ENCODE results near the gene ZNF789.
A peak's percentile ranks its signal among the peaks of the same experiment; 100 is the strongest.
"Not testable (repeated sequence)": the region's sequence is repeated elsewhere in the genome, so short reads cannot be mapped to it uniquely, and the experiment has no call there.

The ZNF789 gene

DNA sequence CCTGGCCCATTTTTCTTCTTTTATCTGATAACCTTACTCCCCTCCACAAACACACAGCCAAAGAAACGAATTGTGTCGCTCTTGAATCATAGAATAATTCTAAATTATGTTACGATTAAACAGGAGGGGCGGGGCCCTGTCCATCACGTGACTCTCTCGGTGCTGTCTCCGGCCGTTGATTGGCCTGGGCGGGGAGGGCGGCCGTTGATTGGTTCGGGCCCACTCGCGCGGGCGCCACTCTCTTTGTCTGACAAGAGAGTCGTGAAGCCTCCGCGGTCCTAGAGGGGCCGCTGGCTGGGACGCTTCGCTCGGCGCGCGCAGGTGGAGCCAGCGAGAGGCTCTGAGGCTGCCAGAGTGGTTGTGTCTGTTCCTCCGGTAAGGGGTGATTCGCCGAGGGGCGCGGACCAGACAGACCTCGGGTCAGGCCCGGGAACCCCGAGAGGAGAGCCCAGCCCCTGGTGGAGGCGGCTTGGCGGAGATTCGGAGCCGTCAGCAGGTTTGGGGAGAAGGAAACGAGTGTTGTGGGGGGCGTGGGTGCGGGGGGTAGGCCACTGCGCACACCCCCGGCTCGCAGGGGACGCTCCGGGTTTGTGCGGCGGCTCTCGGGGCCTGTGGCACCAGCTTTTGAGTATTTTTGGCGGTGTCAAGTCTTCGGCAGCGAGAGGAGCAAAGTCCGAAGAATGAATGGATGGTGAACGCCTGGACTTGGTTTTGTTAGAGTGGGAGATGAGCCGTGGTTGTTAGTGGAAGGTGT lies at the start of gene ZNF789:
TSS of gene ZNF789 (plus strand) at position 330 of the 754 bp plus-strand sequence. CDS start 3,567 bp downstream, outside the sequence.
- DNase-seq (ENCODE audit: low spot score) = peak; percentile 100
- peak; percentile 87 for FAIRE-seq

DNA sequence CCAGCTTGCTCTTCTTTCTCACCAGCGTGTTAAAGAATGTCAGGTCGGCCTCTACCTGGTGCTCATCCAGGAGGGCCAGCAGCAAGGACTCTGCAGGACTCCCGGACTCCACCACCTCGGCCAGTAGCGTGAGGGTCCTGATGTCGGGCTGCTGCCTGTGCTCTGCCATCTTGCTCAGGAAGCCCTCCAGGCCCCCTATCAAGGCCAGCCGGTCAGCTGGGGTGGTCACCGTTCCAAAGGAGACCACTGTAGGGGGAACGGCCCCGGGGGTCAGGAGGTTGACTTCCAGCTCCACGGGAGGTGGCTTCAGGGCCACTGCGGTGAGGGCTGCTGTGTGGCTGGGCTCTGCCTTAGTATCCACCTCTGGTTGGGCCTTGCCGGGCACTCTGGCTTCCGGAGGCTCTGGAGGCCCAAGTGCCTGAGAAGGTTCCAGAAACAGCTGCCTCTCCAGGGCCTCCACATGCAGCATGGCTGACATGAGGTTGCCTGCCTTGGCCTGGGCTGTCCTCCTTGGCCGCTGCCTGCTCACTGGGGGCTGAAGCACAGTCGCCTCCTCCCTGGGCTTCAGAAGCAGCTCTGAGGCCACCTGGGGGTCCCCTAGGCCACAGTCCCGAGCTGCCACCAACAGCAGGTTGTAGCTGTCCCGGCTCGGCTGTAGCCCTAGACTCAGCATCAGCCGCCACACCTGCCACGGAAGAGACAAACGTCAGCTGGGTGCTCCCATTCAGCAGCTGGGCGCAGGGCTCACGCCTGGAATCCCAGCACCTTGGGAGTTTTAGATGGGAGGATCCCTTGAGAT lies 47.6 kb upstream of the ZNF789 start:
- FAIRE-seq = no peak
- no peak for DNase-seq (ENCODE audit: low spot score)

DNA sequence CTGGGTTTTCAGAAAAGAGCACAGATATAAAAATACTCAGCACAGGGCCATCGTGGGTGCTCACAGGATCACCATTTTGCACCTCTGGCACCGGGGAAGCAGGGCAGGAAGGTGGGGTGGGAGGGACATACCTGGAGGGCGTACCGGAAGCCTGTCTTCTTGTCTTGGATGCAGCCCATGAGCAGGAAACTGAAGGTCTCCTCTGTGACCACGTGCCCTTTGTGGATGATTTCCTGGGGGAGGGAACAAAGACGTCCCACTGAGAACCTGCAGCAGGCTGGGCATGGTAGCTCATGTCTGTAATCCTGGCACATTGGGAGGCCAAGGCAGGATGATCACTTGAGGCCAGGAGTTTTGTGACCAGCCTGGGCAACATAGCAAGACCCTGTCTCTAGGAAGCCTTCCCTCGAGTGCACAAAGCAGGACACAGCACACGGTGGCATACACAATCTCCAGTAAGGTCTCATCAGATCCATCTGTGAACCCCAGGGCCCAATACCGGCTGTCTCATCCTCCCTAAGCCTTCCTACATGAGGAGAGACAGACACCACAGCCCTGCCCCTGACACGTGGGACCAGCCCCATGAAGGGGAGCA lies 43.6 kb upstream of the ZNF789 start:
- DNase-seq (ENCODE audit: low spot score) (no peak), FAIRE-seq (peak; percentile 44)

DNA sequence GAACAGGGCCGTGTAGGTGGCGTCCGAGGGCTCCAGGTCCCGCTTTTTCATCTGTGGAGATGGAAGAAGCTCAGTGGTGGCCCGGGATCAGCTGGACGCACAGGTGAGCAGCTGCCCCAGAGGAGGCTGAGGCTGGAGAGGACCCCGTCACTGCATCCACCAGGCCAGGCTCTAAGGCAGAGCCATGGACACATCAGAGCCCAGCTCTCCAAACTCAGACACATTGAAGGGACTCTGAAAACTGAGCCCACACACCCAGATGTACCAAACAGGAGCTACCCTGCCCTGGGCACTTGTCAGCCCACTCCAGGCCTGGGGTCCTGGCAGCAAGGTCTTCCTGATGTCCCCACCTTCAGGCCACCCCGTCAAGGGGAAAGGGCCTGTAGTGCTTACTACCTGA lies 42.9 kb upstream of the ZNF789 start:
- no peak for FAIRE-seq

DNA sequence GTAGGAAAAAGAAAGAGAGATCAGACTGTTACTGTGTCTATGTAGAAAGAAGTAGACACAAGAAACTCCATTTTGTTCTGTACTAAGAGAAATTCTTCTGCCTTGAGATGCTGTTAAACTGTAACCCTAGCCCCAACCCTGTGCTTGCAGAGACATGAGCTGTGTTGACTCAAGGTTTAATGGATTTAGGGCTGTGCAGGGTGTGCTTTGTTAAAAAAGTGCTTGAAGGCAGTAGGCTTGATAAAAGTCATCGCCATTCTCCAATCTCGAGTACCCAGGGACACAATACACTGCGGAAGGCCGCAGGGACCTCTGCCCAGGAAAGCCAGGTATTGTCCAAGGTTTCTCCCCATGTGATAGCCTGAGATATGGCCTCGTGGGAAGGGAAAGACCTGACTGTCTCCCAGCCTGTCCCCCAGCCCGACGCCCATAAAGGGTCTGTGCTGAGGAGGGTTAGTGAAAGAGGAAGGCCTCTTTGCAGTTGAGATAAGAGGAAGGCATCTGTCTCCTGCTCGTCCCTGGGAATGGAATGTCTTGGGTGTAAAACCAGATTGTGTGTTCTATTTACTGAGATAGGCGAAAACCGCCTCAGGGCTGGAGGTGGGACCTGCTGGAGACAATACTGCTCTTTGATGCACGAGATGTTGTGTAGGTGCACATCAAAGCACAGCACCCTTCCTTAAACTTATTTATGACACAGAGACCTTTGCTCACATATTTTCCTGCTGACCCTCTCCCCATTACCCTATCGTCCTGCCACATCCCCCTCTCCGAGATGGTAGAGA lies 40.7 kb upstream of the ZNF789 start:
- not testable (repeated sequence) for FAIRE-seq; DNase-seq (ENCODE audit: low spot score)

More for the DNA sequence above, 42.9 kb upstream of the ZNF789 start:
- no peak for DNase-seq (ENCODE audit: low spot score)

DNA sequence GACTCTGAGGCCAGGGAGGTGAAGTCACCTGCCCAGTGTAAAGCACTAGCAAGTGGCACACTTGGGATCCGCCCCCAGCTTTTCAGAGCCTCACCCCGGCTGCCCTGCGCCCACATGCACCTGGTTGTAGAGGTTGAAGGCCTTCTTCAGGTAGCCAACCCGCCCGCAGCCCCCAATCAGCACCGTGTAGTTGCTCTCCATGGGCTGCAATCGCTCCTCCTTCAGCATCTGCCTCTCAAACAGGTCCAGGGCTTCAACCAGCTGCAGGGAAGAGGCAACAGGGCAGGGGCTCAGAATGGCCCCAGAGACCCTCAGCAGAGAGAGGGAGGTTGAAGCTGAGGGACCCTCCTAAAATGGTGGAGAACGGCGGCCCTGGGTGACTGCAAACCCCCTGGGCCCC lies 39.5 kb upstream of the ZNF789 start:
- DNase-seq (ENCODE audit: low spot score) = no peak
- no peak for FAIRE-seq

DNA sequence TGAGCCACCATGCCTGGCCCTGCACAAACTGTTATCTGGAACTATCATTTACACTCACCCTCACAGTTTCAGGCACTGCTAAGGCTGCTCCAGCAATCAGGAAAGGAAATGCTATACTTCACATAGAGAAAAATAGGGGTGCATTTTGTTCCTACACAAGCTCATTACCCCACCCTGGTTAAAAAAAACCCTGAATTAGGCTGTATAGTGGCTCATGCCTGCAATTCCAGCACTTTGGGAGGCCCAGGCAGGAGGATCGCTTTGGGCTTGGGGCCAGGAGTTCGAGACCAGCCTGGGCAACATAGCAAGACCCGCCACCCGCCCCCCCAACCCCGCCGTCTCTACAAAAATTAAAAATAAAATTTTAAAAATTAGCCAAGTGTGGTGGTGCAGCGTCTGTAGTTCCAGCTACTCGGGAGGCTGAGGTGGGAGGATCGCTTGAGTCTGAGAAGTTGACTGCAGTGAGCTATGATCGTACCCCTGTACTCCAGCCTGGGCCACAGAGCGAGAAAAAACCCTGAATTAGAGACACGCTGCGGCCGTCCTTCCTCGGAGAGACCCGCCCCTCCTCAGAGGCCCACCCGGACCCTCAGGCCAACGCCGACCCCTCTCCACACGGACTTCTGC lies 34.6 kb upstream of the ZNF789 start:
- DNase-seq (ENCODE audit: low spot score) = no peak
- no peak for FAIRE-seq

DNA sequence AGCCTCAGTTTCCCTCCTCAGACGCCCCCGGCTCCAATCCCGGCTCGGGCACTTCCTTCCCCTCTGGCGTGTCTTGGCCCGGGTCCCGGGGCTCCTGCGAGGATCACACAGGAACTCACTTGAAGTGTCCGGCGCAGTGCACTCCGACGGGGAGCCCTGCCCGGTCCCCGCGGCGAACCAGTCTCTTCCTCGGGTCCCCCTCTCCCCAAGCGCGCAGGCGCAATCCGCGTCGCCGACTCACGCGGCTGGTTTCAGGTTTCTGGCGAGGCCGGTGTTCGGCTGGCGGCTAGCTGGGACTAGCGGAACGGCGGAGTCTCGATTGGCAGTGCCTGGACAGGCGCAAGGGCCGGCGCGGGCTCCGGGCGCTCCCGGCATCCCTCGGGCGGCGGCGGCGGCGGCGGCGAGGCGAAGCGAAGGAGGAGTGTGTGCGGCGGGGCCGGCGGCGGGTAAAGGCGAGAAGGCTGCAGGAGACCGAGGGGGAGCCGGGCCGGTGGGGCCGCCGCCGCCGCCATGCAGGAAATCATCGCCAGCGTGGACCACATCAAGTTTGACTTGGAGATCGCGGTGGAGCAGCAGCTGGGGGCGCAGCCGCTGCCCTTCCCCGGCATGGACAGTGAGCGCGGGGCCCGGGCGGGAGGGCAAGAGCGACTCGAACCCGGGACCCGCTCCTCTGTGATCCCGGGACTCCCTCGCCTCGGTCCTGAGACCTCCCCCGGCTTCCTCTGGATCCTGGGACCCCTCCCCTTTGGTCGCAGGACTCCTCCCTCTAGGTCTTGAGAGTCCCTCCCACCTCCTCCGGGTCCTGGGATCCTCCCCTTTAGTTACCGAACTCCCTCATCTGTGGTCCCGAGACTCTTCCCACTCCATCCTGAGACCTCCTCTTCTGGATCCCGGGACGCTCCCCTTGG lies 33.9 kb upstream of the ZNF789 start, which contains the start of the genes CPSF4 and PTCD1:
TSS of gene CPSF4 (plus strand) at position 371 of the 908 bp plus-strand sequence. CDS start at position 511, 140 bp downstream.
TSS of gene PTCD1 (minus strand) at position 226 of the 908 bp plus-strand sequence. CDS start 3,556 bp downstream, outside the sequence.
- FAIRE-seq (peak; percentile 88), DNase-seq (ENCODE audit: low spot score) (peak; percentile 99)

DNA sequence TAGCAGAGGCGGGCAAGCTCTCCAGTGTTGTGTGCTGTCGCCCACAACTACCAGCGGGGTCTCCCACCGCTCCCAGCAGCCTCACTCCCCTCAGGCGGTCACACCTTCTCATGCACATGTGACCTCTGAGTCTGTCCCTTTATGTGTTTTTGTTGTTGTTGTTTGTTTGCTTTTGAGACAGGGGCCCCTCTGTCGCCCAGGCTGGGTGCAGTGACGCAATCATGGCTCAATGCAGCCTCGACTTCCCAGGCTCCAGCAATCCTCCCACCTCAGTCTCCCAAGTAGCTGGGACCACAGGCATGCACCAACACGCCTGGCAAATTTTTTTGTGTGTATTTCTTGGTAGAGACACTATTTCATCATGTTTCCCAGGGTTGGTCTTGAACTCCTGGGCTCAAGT lies 32.5 kb upstream of the ZNF789 start:
- DNase-seq (ENCODE audit: low spot score) (no peak), FAIRE-seq (no peak)

DNA sequence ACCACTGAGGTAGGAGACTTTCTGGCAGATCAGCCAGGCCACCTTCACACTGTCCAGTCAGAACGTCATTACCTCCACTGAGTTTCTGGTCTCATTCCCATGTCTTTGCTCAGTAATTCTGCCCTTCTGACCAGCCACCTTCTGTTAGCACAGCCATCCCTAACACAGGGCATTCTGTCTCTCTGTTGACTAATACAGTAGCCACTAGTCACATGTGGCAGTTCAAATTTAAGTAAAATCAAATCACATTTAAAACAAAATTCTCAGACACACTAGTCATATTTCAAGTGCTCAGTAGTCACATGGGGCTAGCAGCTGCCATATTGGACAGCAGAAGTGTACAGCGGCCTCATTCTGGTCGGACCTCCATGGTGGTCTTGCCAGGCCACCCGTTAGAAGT lies 26.6 kb upstream of the ZNF789 start:
- no peak for DNase-seq (ENCODE audit: low spot score)
- no peak for FAIRE-seq

DNA sequence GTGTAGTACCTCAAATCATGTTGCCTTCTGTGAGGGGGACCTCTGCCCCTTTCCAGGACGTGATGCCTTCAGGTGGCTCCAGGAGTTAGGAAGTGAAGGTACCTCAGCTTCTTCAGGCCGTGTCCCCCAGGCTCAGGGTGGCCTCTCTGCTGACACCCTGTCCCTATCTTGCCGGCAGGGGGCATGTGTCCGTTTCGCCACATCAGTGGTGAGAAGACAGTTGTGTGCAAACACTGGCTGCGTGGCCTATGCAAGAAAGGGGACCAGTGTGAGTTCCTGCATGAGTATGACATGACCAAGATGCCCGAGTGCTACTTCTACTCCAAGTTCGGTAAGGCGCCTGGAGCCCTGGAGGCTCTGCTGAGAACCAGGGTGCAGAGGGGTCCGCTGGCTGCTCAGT lies 24.7 kb upstream of the ZNF789 start:
- FAIRE-seq (peak; percentile 42), DNase-seq (ENCODE audit: low spot score) (peak; percentile 43)

DNA sequence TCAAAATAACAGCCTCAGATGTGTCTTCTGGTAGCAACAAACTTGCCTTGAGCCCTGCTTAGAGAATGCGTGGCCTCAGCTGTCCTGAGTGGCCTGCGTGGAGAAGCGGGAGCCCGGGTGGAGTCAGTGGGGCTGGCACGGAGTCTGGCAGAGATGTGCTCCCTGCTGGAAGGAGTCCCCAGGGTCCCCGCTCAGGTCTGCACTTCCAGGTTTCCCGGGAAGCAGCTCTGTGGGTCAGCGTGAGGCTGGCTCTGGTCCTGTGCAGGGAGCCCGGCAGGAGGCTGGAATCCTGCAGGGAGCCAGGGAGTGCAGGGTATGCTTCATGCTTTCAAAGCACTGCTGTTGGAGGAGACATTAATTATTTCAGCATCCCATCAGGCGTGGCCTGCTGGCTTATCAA lies 23.8 kb upstream of the ZNF789 start:
- no peak for DNase-seq (ENCODE audit: low spot score)
- FAIRE-seq = no peak

DNA sequence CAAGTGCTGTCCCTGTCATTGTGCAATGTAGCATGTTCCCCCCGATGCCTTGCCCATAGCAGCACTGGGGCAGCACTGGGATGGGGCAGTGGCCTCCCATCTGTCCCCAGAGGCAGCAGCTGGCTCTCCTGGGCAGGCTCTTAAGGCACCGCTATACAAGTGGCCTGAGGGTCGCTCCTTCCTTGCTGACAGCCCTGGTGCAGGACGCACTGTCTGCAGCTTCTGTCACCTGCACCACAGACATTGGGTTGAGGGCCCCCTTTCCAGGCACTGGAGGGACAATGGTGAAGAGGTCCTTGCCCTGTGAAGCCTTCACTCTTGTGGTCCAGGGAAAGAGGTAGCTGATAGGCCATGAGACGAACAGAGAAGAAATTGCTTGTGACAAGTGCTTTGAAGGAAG lies 23.4 kb upstream of the ZNF789 start:
- DNase-seq (ENCODE audit: low spot score) (no peak), FAIRE-seq (no peak)

DNA sequence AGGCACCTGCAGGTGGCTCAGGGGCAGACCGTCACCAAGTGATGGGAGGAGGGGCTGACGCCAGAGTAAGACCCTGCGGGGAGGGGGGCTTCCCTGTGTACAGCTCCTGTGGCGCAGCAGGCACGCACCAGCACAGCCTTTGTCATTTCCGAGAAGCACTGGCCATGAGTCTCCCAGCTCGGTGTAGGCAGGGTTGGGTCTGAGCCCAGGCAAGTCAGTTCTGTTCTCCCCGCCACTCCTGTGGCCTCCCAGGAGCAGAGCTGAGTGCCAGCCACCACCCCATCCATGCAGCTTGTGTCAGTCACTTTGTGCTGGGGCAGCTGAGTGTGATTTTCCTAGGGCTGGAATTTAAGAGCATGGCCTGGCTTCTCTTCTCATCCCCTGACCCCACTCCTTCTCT lies 20.8 kb upstream of the ZNF789 start:
- DNase-seq (ENCODE audit: low spot score) (no peak), FAIRE-seq (no peak)

DNA sequence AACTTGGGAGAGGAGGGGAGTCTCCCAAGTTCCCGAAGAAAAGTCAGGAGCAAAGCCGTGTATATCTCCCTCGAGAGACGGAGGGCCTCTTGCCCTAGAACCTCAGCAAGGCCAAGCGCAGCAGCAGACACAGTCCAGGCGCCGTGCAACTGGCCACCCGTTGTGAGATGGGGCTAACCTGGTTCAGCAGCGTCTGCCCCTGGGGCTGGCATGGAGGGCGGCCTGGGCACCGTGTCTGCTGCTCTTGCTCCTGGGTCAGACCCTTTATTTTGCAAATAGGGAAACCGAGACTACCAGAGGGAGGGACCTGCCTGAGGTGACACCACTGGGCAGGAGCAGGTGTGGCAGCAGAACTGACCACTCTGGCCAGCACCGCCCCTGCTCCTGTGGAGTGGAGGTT lies 20.1 kb upstream of the ZNF789 start:
- no peak for FAIRE-seq
- DNase-seq (ENCODE audit: low spot score) = no peak

DNA sequence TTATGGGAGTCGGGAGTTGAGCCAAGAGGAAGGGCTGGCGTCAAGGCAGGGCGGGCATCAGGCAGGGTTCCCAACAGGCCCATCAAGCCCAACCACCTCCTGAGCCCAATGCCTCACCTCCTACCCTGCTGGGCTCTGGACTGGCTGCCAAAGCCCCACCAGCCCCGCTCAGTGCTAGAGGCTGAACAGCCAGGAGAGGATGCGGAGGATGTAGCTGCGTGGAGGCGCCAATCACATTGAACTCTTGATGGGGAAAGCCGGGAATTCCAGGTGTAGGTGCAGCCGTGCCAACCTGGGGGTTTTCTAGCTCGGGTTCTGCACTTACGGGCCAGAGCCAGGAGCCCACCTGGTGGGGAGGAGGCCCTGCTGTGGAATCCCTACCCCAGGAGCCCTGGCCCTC lies 19.6 kb upstream of the ZNF789 start:
- no peak for FAIRE-seq
- no peak for DNase-seq (ENCODE audit: low spot score)

DNA sequence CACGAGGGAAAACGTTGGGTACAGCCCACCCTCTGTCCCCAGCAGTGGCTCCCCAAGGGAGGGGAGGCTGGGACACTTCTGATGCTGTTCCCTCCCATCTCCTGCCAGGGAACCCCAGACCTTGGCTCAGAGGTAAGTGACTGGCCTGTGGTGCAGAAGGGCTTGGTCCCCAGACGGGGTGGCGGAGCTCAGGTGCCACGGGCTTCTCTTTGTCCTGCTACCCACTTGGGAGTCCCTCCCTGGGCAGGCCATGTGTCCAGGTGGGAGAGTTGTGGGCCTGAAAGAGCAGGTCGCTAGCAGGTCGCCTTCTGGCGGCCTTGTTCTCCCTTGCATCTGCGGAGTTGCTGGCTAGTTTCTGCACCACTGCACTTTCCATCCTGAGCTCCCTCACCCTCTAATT lies 16.8 kb upstream of the ZNF789 start:
- DNase-seq (ENCODE audit: low spot score) (no peak), FAIRE-seq (no peak)

DNA sequence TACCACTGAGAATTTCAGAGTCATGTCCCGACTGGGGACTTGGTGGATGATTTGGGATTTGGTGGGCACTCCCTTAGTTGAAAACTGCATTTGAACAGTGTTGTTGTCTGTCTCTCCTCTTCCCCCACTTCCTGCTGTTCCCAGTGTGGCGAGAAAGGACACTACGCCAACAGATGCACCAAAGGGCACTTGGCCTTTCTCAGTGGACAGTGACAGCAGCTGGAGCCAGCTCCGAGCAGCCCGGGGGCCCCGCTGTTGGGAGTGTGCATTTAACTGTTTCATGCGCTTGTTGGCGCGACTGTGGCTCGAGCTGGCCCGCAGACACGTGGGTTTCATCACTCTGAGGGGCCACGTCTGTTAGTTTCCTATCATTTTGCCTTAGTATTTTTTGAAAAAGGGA lies 16.4 kb upstream of the ZNF789 start:
- FAIRE-seq (no peak), DNase-seq (ENCODE audit: low spot score) (no peak)

DNA sequence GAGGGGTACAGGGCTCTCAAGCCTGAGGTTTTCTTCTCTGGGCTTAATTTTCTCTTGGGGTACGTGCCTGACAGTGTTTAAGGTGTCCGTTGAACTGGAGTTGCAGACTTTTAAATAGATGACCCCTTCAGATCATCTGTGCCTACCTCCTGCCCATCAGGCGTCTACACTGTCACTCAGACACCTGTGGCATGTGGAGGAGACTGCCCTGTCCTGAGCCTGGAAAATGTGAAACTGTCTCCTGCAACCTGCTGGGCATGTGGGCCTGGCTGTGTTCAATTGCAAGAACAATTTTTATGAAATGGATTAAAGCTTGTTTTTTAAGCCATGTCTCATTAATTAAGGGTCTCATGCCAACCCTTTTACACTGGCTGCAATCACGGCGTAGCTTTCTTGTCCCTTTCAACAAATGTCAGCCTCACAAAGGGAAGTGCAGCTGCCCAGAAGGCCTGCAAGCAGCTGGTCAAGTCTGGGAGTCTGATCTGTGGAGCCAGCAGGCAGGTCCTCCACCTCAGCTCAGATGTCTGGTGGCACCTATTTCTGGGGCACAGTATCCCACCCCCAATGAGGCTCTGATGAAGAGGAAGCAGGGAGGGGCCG lies 15.5 kb upstream of the ZNF789 start:
- DNase-seq (ENCODE audit: low spot score) = no peak
- FAIRE-seq = no peak

Measured in urothelium cell line (cell line).